Hair follicle dermal papilla cell (primary cell): ENCODE measurements around the gene AMIGO3. TPM values are rescaled to one million over a fixed set of nuclear protein-coding genes. Genes with fewer than 3 reads are reported as not detected.

Source experiments
- small RNA-seq: library from RNA; depleted of rRNA; stranded (forward); fragments of <200 nt; gene quantifications from one replicate; pipeline ENCODE3, GENCODE V24; 2012
- total RNA-seq: library from RNA; depleted of rRNA; stranded (reverse); fragments of >200 nt; gene quantifications from 2 replicates; pipeline ENCODE4 v1.2.3, GENCODE V29; 2012

The AMIGO3 gene, protein sequence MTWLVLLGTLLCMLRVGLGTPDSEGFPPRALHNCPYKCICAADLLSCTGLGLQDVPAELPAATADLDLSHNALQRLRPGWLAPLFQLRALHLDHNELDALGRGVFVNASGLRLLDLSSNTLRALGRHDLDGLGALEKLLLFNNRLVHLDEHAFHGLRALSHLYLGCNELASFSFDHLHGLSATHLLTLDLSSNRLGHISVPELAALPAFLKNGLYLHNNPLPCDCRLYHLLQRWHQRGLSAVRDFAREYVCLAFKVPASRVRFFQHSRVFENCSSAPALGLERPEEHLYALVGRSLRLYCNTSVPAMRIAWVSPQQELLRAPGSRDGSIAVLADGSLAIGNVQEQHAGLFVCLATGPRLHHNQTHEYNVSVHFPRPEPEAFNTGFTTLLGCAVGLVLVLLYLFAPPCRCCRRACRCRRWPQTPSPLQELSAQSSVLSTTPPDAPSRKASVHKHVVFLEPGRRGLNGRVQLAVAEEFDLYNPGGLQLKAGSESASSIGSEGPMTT
- total RNA-seq = 1.5 and 1.8 TPM in 2 replicates

DNA sequence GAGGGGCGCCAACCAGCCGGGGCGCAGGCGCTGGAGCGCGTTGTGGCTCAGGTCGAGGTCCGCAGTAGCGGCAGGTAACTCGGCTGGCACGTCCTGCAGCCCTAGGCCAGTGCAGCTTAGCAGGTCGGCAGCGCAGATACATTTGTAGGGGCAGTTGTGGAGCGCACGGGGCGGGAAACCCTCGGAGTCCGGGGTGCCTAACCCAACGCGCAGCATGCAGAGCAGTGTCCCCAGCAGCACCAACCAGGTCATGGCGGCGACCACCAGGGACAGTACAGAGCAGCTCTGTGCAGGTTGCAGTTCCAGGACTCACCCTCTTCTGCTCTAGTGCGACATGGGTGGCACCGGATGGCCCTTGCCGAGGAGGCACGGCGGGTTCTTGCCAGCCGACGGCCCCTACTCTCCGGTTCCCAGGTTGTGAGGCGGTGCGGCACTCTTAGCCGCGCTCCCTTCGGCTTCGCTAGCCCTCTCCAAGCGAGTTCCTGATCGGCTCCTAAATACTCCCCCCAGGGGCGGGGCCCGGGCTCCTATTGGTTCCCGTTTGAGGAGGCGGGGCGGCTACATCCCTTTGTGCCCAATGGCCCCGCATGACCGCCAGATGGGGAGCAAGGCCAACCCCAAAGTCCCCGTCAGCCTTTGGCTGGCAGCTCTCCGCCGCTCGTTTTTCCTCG, at the start of gene AMIGO3:
Gene AMIGO3 (minus strand): TSS at position 471 of the 671 bp plus-strand sequence. CDS start 219 bp downstream, at position 252.

DNA sequence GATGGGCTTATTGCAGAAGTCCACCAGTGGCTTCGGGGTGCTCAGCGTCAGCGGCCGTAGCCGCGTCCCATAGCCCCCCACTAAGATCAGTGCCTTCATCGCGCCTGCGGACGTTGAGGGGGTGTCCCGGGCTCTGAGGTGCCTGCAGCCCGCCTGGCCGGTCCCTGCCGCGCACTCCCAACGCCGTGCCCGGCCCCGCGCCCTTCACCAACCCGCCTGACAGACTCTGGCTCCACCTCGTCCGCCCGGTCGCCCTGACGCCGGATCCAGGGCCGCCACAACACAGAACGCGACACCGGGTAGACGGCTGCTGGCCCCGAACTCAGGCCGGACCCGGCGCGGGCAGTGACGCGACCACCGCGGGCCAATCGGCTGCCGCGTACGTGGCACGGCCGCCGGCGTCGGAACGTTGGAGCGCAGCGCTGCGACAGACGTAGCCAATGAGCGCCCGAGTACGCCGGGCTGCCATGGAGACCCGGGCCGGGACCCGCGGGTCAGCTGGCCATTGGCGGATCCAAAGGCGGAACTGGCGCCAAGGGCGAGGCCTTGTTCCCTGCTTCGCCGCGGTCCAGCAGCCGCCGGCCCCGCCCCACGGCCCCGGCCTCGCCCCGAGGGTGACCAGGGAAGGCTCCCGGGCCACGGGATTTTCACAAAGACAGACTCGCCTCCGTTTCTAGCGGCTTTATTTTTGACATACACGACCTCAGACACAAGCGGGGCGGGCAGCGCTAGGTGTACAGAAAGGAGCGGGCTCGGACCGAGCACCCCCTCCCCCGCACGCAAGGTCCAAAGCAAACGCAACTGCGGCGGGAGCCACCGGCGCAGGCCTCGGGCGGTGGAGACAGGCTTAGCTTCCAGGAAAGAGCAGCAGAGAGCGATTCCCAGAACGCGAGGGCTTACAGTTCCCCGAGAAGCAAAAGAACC, 4.4 kb upstream of the AMIGO3 start, which contains the start of gene GMPPB:
Gene GMPPB (minus strand): TSS at position 324 of the 924 bp plus-strand sequence. CDS start 225 bp downstream, at position 99.

DNA sequence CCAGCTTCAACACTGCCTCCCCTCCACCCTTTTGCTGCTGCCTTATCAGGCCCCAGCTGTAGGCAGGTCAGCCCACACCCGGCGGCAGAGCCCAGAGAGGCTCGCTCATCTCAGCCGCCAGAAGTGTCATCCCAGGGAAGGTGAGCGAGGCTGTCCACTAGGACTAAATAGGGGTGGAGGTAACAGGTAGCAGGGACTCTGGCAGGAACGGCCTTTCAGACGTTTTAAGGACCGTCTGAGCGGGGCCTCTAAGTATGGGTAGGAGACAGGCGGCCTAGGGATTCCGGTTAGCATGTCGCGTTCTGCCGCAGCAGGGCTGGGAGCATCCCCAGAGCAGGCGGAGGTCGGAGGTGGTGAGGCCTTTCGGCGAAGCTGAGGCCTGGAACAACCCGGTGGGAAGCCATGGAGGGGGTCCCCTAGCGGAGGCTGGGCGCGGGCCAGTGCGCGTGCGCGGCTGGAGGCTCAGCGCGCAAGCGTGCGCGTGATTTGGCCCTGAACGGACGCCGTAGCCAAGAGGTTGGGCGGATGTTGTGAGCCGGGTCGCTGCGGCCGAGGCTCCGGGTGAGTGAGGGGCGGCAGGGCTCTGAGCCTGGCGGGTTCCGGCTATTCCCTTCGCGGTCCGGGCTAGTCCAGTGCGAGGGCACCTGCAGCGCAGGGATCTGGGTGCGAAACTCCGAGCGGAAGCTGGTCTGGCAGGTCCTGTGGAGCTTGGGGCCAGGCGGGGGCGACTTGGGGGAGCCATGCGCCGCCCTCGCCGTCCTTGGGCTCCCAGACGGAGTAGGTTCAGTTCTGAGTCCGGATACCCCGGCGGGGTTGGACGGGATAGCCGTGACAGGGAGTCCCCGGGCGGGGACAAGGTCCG, 30.2 kb downstream of the AMIGO3 start, which contains the start of the genes MST1 and RNF123:
Gene MST1 (minus strand): TSS at position 429 of the 862 bp plus-strand sequence. CDS start 783 bp downstream, outside the sequence.
Gene RNF123 (plus strand): TSS at position 512 of the 862 bp plus-strand sequence. CDS start 1,609 bp downstream, outside the sequence.

DNA sequence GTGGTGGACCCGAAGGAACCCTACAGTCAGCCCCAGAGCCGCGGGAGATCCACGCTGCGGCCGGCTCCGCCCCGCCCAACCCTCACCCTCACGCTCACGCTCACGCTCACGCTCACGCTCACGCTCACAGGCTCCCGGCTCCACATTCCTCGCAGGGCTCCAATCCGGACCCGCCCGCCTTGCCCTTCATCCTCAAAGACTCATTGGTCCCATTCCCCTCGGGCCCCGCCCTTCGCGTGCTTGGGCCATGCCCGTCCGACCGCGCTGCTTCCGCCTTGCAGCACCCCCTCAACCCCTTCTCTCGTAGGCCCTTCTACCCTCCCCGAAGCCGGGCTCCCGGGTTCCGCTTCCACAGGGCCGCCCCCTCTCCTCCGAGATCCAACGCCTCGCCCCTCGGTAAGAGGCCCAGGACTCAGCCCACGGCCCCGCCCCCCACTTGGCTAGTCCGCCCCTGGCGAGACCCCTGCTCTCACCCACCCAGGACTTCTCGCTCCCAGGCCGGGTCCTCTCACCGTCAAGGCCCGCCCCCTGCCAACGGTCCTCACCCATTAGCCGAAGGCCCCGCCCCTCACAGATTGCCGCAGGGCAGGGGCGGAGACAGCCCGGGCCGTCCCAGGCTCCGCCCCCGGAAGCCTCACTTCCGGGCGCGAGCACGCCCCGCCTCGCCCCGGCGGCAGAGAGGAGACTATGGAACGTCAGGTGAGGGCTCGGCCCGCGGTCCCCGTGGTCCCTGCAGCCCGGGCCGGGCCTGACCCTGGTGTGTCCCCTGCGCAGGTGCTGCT, 45.6 kb downstream of the AMIGO3 start, which contains the start of gene APEH:
Gene APEH (plus strand): TSS at position 637 of the 782 bp plus-strand sequence. CDS start 51 bp downstream, at position 688.

Small RNAs within 50 kb of the gene (small RNA-seq; reads per million reads assigned to genes)
- gene AMIGO3 (not detected), gene COX6CP14 (not detected)

Other genes starting within 250 kb of the AMIGO3 start
- 114 and 120 TPM in 2 replicates for gene DAG1, start 249.4 kb downstream of the AMIGO3 start, total RNA-seq
- gene BSN, start 165.2 kb downstream of the AMIGO3 start, total RNA-seq = under 0.01 and 0.16 TPM in 2 replicates
- 83.4 and 103 TPM in 2 replicates for gene APEH, start 45.3 kb downstream of the AMIGO3 start, total RNA-seq
- gene MST1, start 30.2 kb downstream of the AMIGO3 start, total RNA-seq = 4.4 and 6.1 TPM in 2 replicates
- gene RNF123, start 30.1 kb downstream of the AMIGO3 start, total RNA-seq = 26.9 and 27.9 TPM in 2 replicates
- 29.3 and 31.0 TPM in 2 replicates for gene GMPPB, start 4.3 kb upstream of the AMIGO3 start, total RNA-seq
- gene IP6K1, start 66.9 kb upstream of the AMIGO3 start, total RNA-seq = 58.2 and 61.0 TPM in 2 replicates
- not detected in 2 replicates for gene CDHR4, start 80.2 kb upstream of the AMIGO3 start, total RNA-seq
- gene INKA1, start 83.6 kb upstream of the AMIGO3 start, total RNA-seq = 11.7 and 14.1 TPM in 2 replicates
- 79.9 and 94.6 TPM in 2 replicates for gene UBA7, start 94.3 kb upstream of the AMIGO3 start, total RNA-seq
- 2.2 and 2.6 TPM in 2 replicates for gene TRAIP, start 136.9 kb upstream of the AMIGO3 start, total RNA-seq
- gene CAMKV, start 150.2 kb upstream of the AMIGO3 start, total RNA-seq = not detected in 2 replicates
- gene MST1R, start 184.2 kb upstream of the AMIGO3 start, total RNA-seq = 1.1 TPM in 2 replicates
- gene MON1A, start 210.1 kb upstream of the AMIGO3 start, total RNA-seq = 15.4 and 18.3 TPM in 2 replicates
- gene RBM6, start 220.5 kb upstream of the AMIGO3 start, total RNA-seq = 47.0 and 54.0 TPM in 2 replicates